Neural progenitor cell (in vitro differentiated cells): ENCODE measurements around the gene MT1M. TPM values are rescaled to one million over a fixed set of nuclear protein-coding genes. Genes with fewer than 3 reads are reported as not detected.
A peak's percentile ranks its signal among the peaks of the same experiment; 100 is the strongest.

ENCODE experiments used
- DNase-seq: peaks from one replicate; pipeline ENCODE4 v3.0.0-alpha.2; 2016; ENCODE audit warnings: low spot score
- H2AFZ ChIP-seq: fragments of 200-600 bp; sonication (generic); replicated peaks from 2 replicates; pipeline ENCODE4 v1.6.1; 2016; ENCODE audit warnings: antibody characterized with exemption
- H3F3A ChIP-seq: fragments of 200-600 bp; sonication (generic); 2 replicates; pipeline ENCODE4 v1.6.1; 2016; ENCODE audit warnings: antibody characterized with exemption, low read depth
- H3K27ac ChIP-seq: fragments of 200-600 bp; sonication (generic); 2 replicates; pipeline ENCODE4 v1.5.1; 2016; ENCODE audit warnings: mild to moderate bottlenecking
- H3K27me3 ChIP-seq: fragments of 200-600 bp; sonication (generic); 2 replicates; pipeline ENCODE4 v1.6.1; 2016; ENCODE audit warnings: mild to moderate bottlenecking, moderate library complexity
- H3K36me3 ChIP-seq: fragments of 200-600 bp; sonication (generic); 2 replicates; pipeline ENCODE4 v1.5.1; 2016
- H3K4me1 ChIP-seq: fragments of 200-600 bp; sonication (generic); 2 replicates; pipeline ENCODE4 v1.6.1; 2016; ENCODE audit warnings: mixed run types
- H3K4me2 ChIP-seq: fragments of 200-600 bp; sonication (generic); 2 replicates; pipeline ENCODE4 v1.6.1; 2016
- H3K4me3 ChIP-seq: fragments of 200-600 bp; sonication (generic); 2 replicates; pipeline ENCODE4 v1.5.1; 2016
- H3K79me2 ChIP-seq: fragments of 200-600 bp; sonication (generic); 2 replicates; pipeline ENCODE4 v1.6.1; 2016; ENCODE audit warnings: low read depth
- H3K9ac ChIP-seq: fragments of 200-600 bp; sonication (generic); 2 replicates; pipeline ENCODE4 v1.6.1; 2016
- H3K9me3 ChIP-seq: fragments of 200-600 bp; sonication (generic); 2 replicates; pipeline ENCODE4 v1.5.1; 2016; ENCODE audit warnings: low read depth
- H4K20me1 ChIP-seq: fragments of 200-600 bp; sonication (generic); 2 replicates; pipeline ENCODE4 v1.6.1; 2016; ENCODE audit warnings: low read depth
- H3K27ac Mint-ChIP-seq: 3 replicates; pipeline ENCODE4 v1.8.0; 2021; ENCODE audit warnings: mixed read lengths
- H3K27me3 Mint-ChIP-seq: 2 replicates; pipeline ENCODE4 v1.8.0; 2022; ENCODE audit warnings: low read depth, mild to moderate bottlenecking, inconsistent platforms, moderate library complexity, mixed read lengths; ENCODE audit not compliant: insufficient read depth
- H3K36me3 Mint-ChIP-seq: 3 replicates; pipeline ENCODE4 v1.8.0; 2021; ENCODE audit warnings: mixed read lengths
- H3K4me1 Mint-ChIP-seq: 3 replicates; pipeline ENCODE4 v1.8.0; 2021; ENCODE audit warnings: mixed read lengths
- H3K4me3 Mint-ChIP-seq: 3 replicates; pipeline ENCODE4 v1.8.0; 2021; ENCODE audit warnings: mild to moderate bottlenecking, moderate library complexity, mixed read lengths
- H3K9me3 Mint-ChIP-seq: 3 replicates; pipeline ENCODE4 v1.8.0; 2020; ENCODE audit warnings: mixed read lengths
- CTCF ChIP-seq: fragments of 200-600 bp; sonication (generic); IDR thresholded peaks from 2 replicates; pipeline ENCODE4 v1.5.1; 2017; ENCODE audit warnings: antibody characterized with exemption, mild to moderate bottlenecking
- EZH2 ChIP-seq: fragments of 200-600 bp; sonication (generic); IDR thresholded peaks from 2 replicates; pipeline ENCODE4 v1.6.1; 2017; ENCODE audit warnings: antibody characterized with exemption, mild to moderate bottlenecking, moderate library complexity
- EZH2phosphoT487 ChIP-seq: fragments of 200-600 bp; sonication (generic); IDR thresholded peaks from 2 replicates; pipeline ENCODE4 v1.6.1; 2017; ENCODE audit warnings: antibody characterized with exemption
- total RNA-seq: library from RNA; depleted of rRNA; stranded (reverse); fragments of >200 nt; gene quantifications from 2 replicates; pipeline ENCODE4 v1.2.3, GENCODE V29; 2015; ENCODE audit warnings: low replicate concordance

MT1M gene
- total RNA-seq, 1 donor from 2014 or later, result not detected

GRCh38 chr16:56623637-56624036 lies 8.8 kb upstream of the MT1M start:
- Mint-ChIP-seq H3K36me3 (peaks cover 1% of the 10 kb centered on the region), H3K27ac (no peak overlapping the region), H3K27me3 (peaks cover 62% of the 10 kb centered on the region), H3K9me3 (no peaks in the 10 kb centered on the region), H3K4me1 (peaks cover 14% of the 10 kb centered on the region), H3K4me3 (no peak overlapping the region)
- H3K79me2 ChIP-seq, result no peaks in the 10 kb centered on the region
- no peak for DNase-seq
- H3K27ac ChIP-seq, result no peak overlapping the region
- no peaks in the 10 kb centered on the region for H3K9me3 ChIP-seq
- no peaks in the 10 kb centered on the region for H3K4me1 ChIP-seq
- H3K27me3 ChIP-seq, result peaks cover 100% of the 10 kb centered on the region
- H3K4me2 ChIP-seq, result no peak overlapping the region
- peaks cover 6% of the 10 kb centered on the region for H3F3A ChIP-seq
- no peak overlapping the region for H3K4me3 ChIP-seq
- H3K9ac ChIP-seq, result no peak overlapping the region
- peaks cover 24% of the 10 kb centered on the region for H4K20me1 ChIP-seq
- H2AFZ ChIP-seq, result no peak overlapping the region
- H3K36me3 ChIP-seq, result no peaks in the 10 kb centered on the region
- TF ChIP-seq CTCF (no peak), EZH2 (no peak), EZH2phosphoT487 (no peak)

GRCh38 chr16:56625140-56625942 lies 7.1 kb upstream of the MT1M start, which contains the start of gene MT1E:
MT1E (plus strand) TSS chr16:56625781; CDS start chr16:56625852, 71 bp downstream.
- Histone ChIP-seq H3K9ac (no peak within 1 kb of the TSS), H3K27me3 (peaks cover 100% of the 10 kb centered on the region), H3K4me1 (no peaks in the 10 kb centered on the region), H2AFZ (peak within 1 kb of the TSS; percentile 86), H3K9me3 (no peaks in the 10 kb centered on the region), H3K4me2 (peak within 1 kb of the TSS; percentile 89), H3K27ac (no peak within 1 kb of the TSS), H3F3A (peaks cover 6% of the 10 kb centered on the region), H3K36me3 (no peaks in the 10 kb centered on the region), H3K79me2 (no peaks in the 10 kb centered on the region), H3K4me3 (peak within 1 kb of the TSS; percentile 54), H4K20me1 (peaks cover 32% of the 10 kb centered on the region)
- Mint-ChIP-seq H3K9me3 (no peaks in the 10 kb centered on the region), H3K36me3 (no peaks in the 10 kb centered on the region), H3K4me3 (peak within 1 kb of the TSS; percentile 82), H3K27me3 (peaks cover 62% of the 10 kb centered on the region), H3K4me1 (peaks cover 15% of the 10 kb centered on the region), H3K27ac (no peak within 1 kb of the TSS)
- TF ChIP-seq EZH2 (peak; percentile 98), CTCF (no peak), EZH2phosphoT487 (peak; percentile 96)
- DNase-seq, result peak; percentile 71

GRCh38 chr16:56625943-56626654 lies 6.4 kb upstream of the MT1M start:
- peaks cover 6% of the 10 kb centered on the region for H3F3A ChIP-seq
- no peak overlapping the region for H3K9ac ChIP-seq
- no peaks in the 10 kb centered on the region for H3K4me1 ChIP-seq
- Mint-ChIP-seq H3K4me1 (peaks cover 15% of the 10 kb centered on the region), H3K27me3 (peaks cover 66% of the 10 kb centered on the region), H3K4me3 (peak overlapping the region; percentile 74), H3K27ac (no peak overlapping the region), H3K36me3 (no peaks in the 10 kb centered on the region), H3K9me3 (no peaks in the 10 kb centered on the region)
- H3K36me3 ChIP-seq, result no peaks in the 10 kb centered on the region
- TF ChIP-seq CTCF, result no peak
- no peak for TF ChIP-seq EZH2phosphoT487
- peak; percentile 57 for TF ChIP-seq EZH2
- H4K20me1 ChIP-seq, result peaks cover 34% of the 10 kb centered on the region
- H3K4me3 ChIP-seq, result peak overlapping the region; percentile 54
- peak overlapping the region; percentile 86 for H2AFZ ChIP-seq
- H3K9me3 ChIP-seq, result no peaks in the 10 kb centered on the region
- H3K27me3 ChIP-seq, result peaks cover 100% of the 10 kb centered on the region
- no peak overlapping the region for H3K27ac ChIP-seq
- DNase-seq, result no peak
- peak overlapping the region; percentile 89 for H3K4me2 ChIP-seq
- H3K79me2 ChIP-seq, result no peaks in the 10 kb centered on the region
